Endothelial cell of umbilical vein (primary cell): ENCODE measurements around the gene B3GAT1. TPM values are rescaled to one million over a fixed set of nuclear protein-coding genes. Genes with fewer than 3 reads are reported as not detected.

Source experiments
- BruUV-seq: library from RNA; stranded (reverse); fragments of 400-500 nt; replicated peaks from 2 replicates; lab custom pipeline; 2021; lab: Mats Ljungman, UMichigan
- CTCF ChIA-PET: fragments of 300-600, 350-600 bp; sonication (Branson Sonifier 250); formaldehyde crosslinking; loops from one replicate; lab custom pipeline; 2021; ENCODE audit warnings: antibody characterized with exemption, inconsistent platforms; lab: Charles Lee
- POLR2A ChIA-PET: fragments of 300-600, 350-600 bp; sonication (Branson Sonifier 250); formaldehyde crosslinking; loops from one replicate; lab custom pipeline; 2021; ENCODE audit warnings: antibody characterized with exemption, inconsistent platforms; lab: Charles Lee
- DNase-seq: peaks from one replicate; pipeline ENCODE4 v3.0.0-alpha.2; 2011; ENCODE audit warnings: low read depth, low spot score
- FAIRE-seq: peaks from 2 replicates; lab custom pipeline; 2011; peaks lifted over from hg19 to GRCh38; lab: Jason Lieb, UNC
- H2AFZ ChIP-seq: 2 replicates; pipeline ENCODE4 v1.6.0; 2012; ENCODE audit warnings: low read depth, low read length, control low read depth, inconsistent platforms
- H3K27ac ChIP-seq: 2 replicates; pipeline ENCODE4 v1.5.1; 2011; ENCODE audit warnings: low read depth, mild to moderate bottlenecking, control low read depth, low read length, moderate library complexity; ENCODE audit not compliant: insufficient read depth
- H3K27me3 ChIP-seq, 2 experiments: 2 replicates each; pipeline versions ENCODE4 v1.6.0 to v1.6.1; 2011; ENCODE audit warnings: low read length in 2 of 2, mixed read lengths in 1 of 2; ENCODE audit not compliant: control insufficient read depth in 2 of 2, insufficient read depth in 2 of 2
- H3K36me3 ChIP-seq, 2 experiments: 2 replicates in 1 of 2; 3 replicates in 1 of 2; pipeline ENCODE4 v1.5.1; 2011; ENCODE audit warnings: low read length in 2 of 2, mild to moderate bottlenecking in 1 of 2, moderate library complexity in 1 of 2; ENCODE audit not compliant: control insufficient read depth in 2 of 2, insufficient read depth in 2 of 2; ENCODE audit errors: extremely low read depth in 1 of 2
- H3K4me1 ChIP-seq: 3 replicates; pipeline ENCODE4 v1.5.1; 2011; ENCODE audit warnings: mild to moderate bottlenecking, low read length; ENCODE audit not compliant: control insufficient read depth, insufficient read depth; ENCODE audit errors: extremely low read depth
- H3K4me2 ChIP-seq: 2 replicates; pipeline ENCODE4 v1.6.1; 2011; ENCODE audit warnings: low read length, control low read depth, mixed read lengths; ENCODE audit not compliant: insufficient read depth
- H3K4me3 ChIP-seq, 3 experiments: fragments of 200-600 bp in 1 of 3; sonication (generic), shearing (Covaris generic) in 1 of 3; replicated peaks in 1 of 3; 2 replicates each; pipeline ENCODE4 v1.5.1; 2011 to 2016; ENCODE audit warnings: control low read depth in 3 of 3, low read length in 3 of 3, mild to moderate bottlenecking in 2 of 3, inconsistent platforms in 1 of 3, low read depth in 1 of 3, moderate library complexity in 1 of 3; ENCODE audit not compliant: insufficient read depth in 1 of 3
- H3K79me2 ChIP-seq: 2 replicates; pipeline ENCODE4 v1.6.0; 2012; ENCODE audit warnings: low read length, inconsistent platforms; ENCODE audit not compliant: control insufficient read depth, insufficient read depth
- H3K9ac ChIP-seq: replicated peaks from 2 replicates; pipeline ENCODE3; 2011; ENCODE audit warnings: low read length, control low read depth; ENCODE audit not compliant: insufficient read depth; ENCODE audit errors: extremely low read depth
- H3K9me1 ChIP-seq: replicated peaks from 3 replicates; pipeline ENCODE4 v1.6.0; 2011; ENCODE audit warnings: mild to moderate bottlenecking, low read length; ENCODE audit not compliant: control insufficient read depth, insufficient read depth; ENCODE audit errors: extremely low read depth
- H3K9me3 ChIP-seq: replicated peaks from 2 replicates; pipeline ENCODE4 v1.5.1; 2012; ENCODE audit warnings: low read length, inconsistent platforms; ENCODE audit not compliant: control insufficient read depth, insufficient read depth
- H4K20me1 ChIP-seq: replicated peaks from 2 replicates; pipeline ENCODE3; 2011; ENCODE audit warnings: mild to moderate bottlenecking, low read length; ENCODE audit not compliant: control insufficient read depth, insufficient read depth; ENCODE audit errors: extremely low read depth
- EZH2 ChIP-seq: IDR thresholded peaks from 2 replicates; pipeline ENCODE4 v1.6.1; 2012; ENCODE audit warnings: borderline replicate concordance, low read depth, mild to moderate bottlenecking, moderate library complexity, low read length, inconsistent platforms; ENCODE audit not compliant: severe bottlenecking
- FOS ChIP-seq: IDR thresholded peaks from 2 replicates; pipeline ENCODE4 v1.6.1; 2011; ENCODE audit warnings: mild to moderate bottlenecking, low read length, moderate library complexity, borderline replicate concordance; ENCODE audit not compliant: insufficient read depth
- GATA2 ChIP-seq: IDR thresholded peaks from 2 replicates; pipeline ENCODE4 v1.7.0; 2011; ENCODE audit warnings: low read depth, mild to moderate bottlenecking, moderate library complexity, mixed read lengths, low read length; ENCODE audit not compliant: insufficient read length, insufficient read depth
- MYC ChIP-seq: IDR thresholded peaks from one replicate; pipeline ENCODE4 v1.6.1; 2011; ENCODE audit warnings: mild to moderate bottlenecking, low read depth, low read length
- dilution Hi-C: fragments of 300-500 bp; cut with MboI; formaldehyde crosslinking; loops from one replicate; pipeline ENCODE4 v1.15.0; 2019; ENCODE audit warnings: low sequenced_read_pairs; ENCODE audit not compliant: extremely low pct_ligation_motif_present
- intact Hi-C: fragments of 100-400 bp; cut with micrococcal nuclease; formaldehyde crosslinking; loops from one replicate; pipeline ENCODE4 v1.10.0; 2022
- polyA plus RNA-seq, 4 experiments: library from polyadenylated mRNA; depleted of rRNA in 3 of 4; stranded (reverse) in 3 of 4; unstranded in 1 of 4; fragments of >200 nt; gene quantifications; 2 replicates each; pipeline versions ENCODE4 v1.2.1 to v1.2.3, GENCODE V29; 2011 to 2012; ENCODE audit warnings: missing spikeins in 1 of 4
- total RNA-seq: library from RNA; stranded (reverse); gene quantifications from 2 replicates; pipeline ENCODE4 v1.2.3, GENCODE V29; 2021

Gene B3GAT1
- total and polyA plus RNA-seq, 2 donors (not counting 3 experiments of a cell fraction or from before 2014, with no cell fraction given) = 0.01 TPM; not detected in 1

DNA sequence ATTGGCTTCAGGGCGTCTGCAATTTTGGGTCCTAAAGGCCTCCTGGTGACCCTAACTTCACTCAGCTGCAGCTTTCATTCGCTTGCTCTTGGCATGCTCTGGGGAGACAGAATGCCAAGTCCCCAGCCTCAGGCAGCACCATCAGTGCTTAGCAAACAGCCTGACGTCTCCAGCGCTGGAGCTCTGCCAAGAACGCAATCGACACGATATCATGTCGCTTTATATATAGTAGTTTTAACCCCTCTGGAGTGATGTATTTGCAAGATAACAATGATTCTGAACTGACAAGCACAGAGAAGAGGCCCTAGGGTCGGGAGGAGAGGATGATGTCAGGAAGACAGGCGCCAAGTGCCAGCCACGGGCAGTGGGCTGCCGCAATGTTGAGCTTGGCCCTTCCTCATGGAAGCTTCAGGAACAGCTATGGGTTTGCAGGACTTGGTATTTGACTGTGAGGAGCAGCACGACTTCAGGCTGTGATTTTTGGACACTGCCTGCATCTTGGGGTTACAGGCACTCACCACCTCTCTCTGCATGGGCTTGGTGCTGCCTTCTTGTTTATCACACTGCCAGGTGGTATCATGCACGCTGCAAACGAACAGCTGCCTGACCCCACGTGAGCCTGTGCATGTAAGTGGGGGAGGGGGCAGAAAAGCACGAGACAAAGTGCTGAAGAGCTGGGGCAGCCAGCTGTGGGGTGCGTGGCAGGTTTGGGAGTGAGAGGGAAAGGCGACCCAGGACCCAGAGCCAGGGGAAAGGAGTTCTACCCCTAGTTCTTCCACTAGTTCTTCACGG lies 26.1 kb downstream of the B3GAT1 start:
- H4K20me1 ChIP-seq = no peaks in the 10 kb centered on the region
- H3K4me1 ChIP-seq = no peaks in the 10 kb centered on the region
- no peaks in the 10 kb centered on the region for H3K9me3 ChIP-seq
- H3K9ac ChIP-seq = no peak overlapping the region
- no peak overlapping the region for H3K4me2 ChIP-seq
- H3K27me3 ChIP-seq = no peaks in the 10 kb centered on the region
- H3K9me1 ChIP-seq = no peaks in the 10 kb centered on the region
- H3K4me3 ChIP-seq = no peak overlapping the region
- POLR2A ChIA-PET = no interaction called here
- CTCF ChIA-PET = no interaction called here
- no peak overlapping the region for H2AFZ ChIP-seq
- FAIRE-seq (no peak), DNase-seq (no peak)
- dilution Hi-C loops (no loop called here), intact Hi-C loops (no loop called here)
- no peak for TF ChIP-seq FOS
- no peaks in the 10 kb centered on the region for H3K79me2 ChIP-seq
- no peak overlapping the region for H3K27ac ChIP-seq
- no TSS peak for BruUV-seq
- H3K36me3 ChIP-seq = no peaks in the 10 kb centered on the region

- Histone ChIP-seq H3K79me2 (no peaks in the 10 kb centered on the region), H3K27ac (no peak overlapping the region), H3K36me3 (no peaks in the 10 kb centered on the region), H2AFZ (no peak overlapping the region), H3K4me2 (no peak overlapping the region), H3K27me3 (no peaks in the 10 kb centered on the region), H3K4me1 (no peaks in the 10 kb centered on the region), H4K20me1 (no peaks in the 10 kb centered on the region), H3K9me1 (no peaks in the 10 kb centered on the region), H3K4me3 (no peak overlapping the region), H3K9ac (no peak overlapping the region), H3K9me3 (no peaks in the 10 kb centered on the region)
- intact Hi-C loops (no loop called here), dilution Hi-C loops (no loop called here)
- no TSS peak for BruUV-seq
- no peak for FAIRE-seq
- ChIA-PET CTCF (no interaction called here), POLR2A (no interaction called here)
- DNase-seq = no peak
- no peak for TF ChIP-seq GATA2
- no peak for TF ChIP-seq MYC
- no peak for TF ChIP-seq EZH2
Observed at GRCh38 chr11:134385171-134385570, 26.9 kb downstream of the B3GAT1 start.
